GM12878 (cell line): ENCODE results near the gene TRMT10C. TPM values are rescaled to one million over a fixed set of nuclear protein-coding genes. Genes with fewer than 3 reads are reported as not detected.

Source experiments
- ATAC-seq: fragments of 200-7000 bp; cut with Tn5 transposase; 3 replicates; pipeline ENCODE4 v1.9.1; 2020; ENCODE audit warnings: mild to moderate bottlenecking, moderate library complexity
- BruUV-seq: library from RNA; stranded (reverse); fragments of 400-500 nt; replicated peaks from 2 replicates; lab custom pipeline; 2021; lab: Mats Ljungman, UMichigan
- CTCF ChIA-PET: fragments of 300-600 bp; sonication (Branson Sonifier 250); formaldehyde crosslinking; extraction: SDS; loops from one replicate; lab custom pipeline; 2021; ENCODE audit warnings: inconsistent platforms; lab: Yijun Ruan, JAX
- POLR2A ChIA-PET: fragments of 350-600 bp; formaldehyde crosslinking; extraction: SDS; loops from one replicate; lab custom pipeline; 2021; ENCODE audit warnings: inconsistent platforms; lab: Charles Lee
- RAD21 ChIA-PET: fragments of 300-600 bp; sonication (Branson Sonifier 250); formaldehyde crosslinking; loops from one replicate; lab custom pipeline; 2023; ENCODE audit warnings: antibody characterized with exemption; ENCODE audit not compliant: unreplicated experiment; lab: Charles Lee
- SMC1A ChIA-PET: fragments of 300-600 bp; sonication (Branson Sonifier 250); formaldehyde crosslinking; loops from one replicate; lab custom pipeline; 2023; ENCODE audit not compliant: unreplicated experiment, uncharacterized antibody; lab: Charles Lee
- DNase-seq: peaks from one replicate; pipeline ENCODE4 v3.0.0-alpha.2; 2011; ENCODE audit warnings: low read depth, low spot score
- FAIRE-seq: peaks from 3 replicates; lab custom pipeline; 2011; peaks lifted over from hg19 to GRCh38; lab: Jason Lieb, UNC
- H2AFZ ChIP-seq: 2 replicates; pipeline ENCODE4 v1.6.0; 2011; ENCODE audit warnings: low read depth, low read length, control low read depth; ENCODE audit not compliant: control insufficient read depth
- H3K27ac ChIP-seq: 2 replicates; pipeline ENCODE4 v1.5.1; 2011; ENCODE audit warnings: control low read depth; ENCODE audit not compliant: control insufficient read depth, insufficient read depth
- H3K27me3 ChIP-seq, 2 experiments: replicated peaks in 1 of 2; 2 replicates each; pipeline versions ENCODE4 v1.6.0 to v1.6.1; 2011; ENCODE audit warnings: low read length in 1 of 2; ENCODE audit not compliant: control insufficient read depth in 2 of 2, insufficient read depth in 2 of 2
- H3K36me3 ChIP-seq, 2 experiments: 2 replicates each; pipeline ENCODE4 v1.5.1; 2011; ENCODE audit warnings: low read length in 1 of 2; ENCODE audit not compliant: control insufficient read depth in 2 of 2, insufficient read depth in 2 of 2
- H3K4me1 ChIP-seq: 2 replicates; pipeline ENCODE4 v1.6.1; 2011; ENCODE audit warnings: mild to moderate bottlenecking, low read length, moderate library complexity, mixed read lengths; ENCODE audit not compliant: control insufficient read depth, insufficient read depth
- H3K4me2 ChIP-seq: 2 replicates; pipeline ENCODE4 v1.6.0; 2011; ENCODE audit warnings: control low read depth; ENCODE audit not compliant: control insufficient read depth, insufficient read depth
- H3K4me3 ChIP-seq: fragments of 200-600 bp; sonication (generic); 2 replicates; pipeline ENCODE4 v1.5.1; 2016
- H3K79me2 ChIP-seq: 2 replicates; pipeline ENCODE4 v1.6.0; 2011; ENCODE audit warnings: low read length; ENCODE audit not compliant: control insufficient read depth, insufficient read depth
- H3K9ac ChIP-seq: 2 replicates; pipeline ENCODE4 v1.8.0; 2011; ENCODE audit warnings: low read length, control low read depth, mixed read lengths; ENCODE audit not compliant: control insufficient read depth, insufficient read depth
- H3K9me3 ChIP-seq: replicated peaks from 3 replicates; pipeline ENCODE4 v1.5.1; 2011; ENCODE audit warnings: mild to moderate bottlenecking, low read length; ENCODE audit not compliant: control insufficient read depth, insufficient read depth
- H4K20me1 ChIP-seq: 2 replicates; pipeline ENCODE4 v1.6.0; 2011; ENCODE audit not compliant: control insufficient read depth, insufficient read depth
- ASH2L ChIP-seq: fragments of 300-600, 200-600 bp; sonication (generic); IDR thresholded peaks from 2 replicates; pipeline ENCODE4 v1.6.1; 2017; ENCODE audit warnings: low read depth, mild to moderate bottlenecking, borderline replicate concordance
- GATAD2B ChIP-seq: fragments of 450-650 bp; conservative IDR thresholded peaks from 2 replicates; pipeline ENCODE4 v1.6.1; 2017; ENCODE audit warnings: low read depth, mild to moderate bottlenecking, moderate library complexity
- IRF4 ChIP-seq: IDR thresholded peaks from 2 replicates; pipeline ENCODE4 v1.6.1; 2011; ENCODE audit warnings: low read depth, low read length
- MLLT1 ChIP-seq: fragments of 450-650 bp; IDR thresholded peaks from 2 replicates; pipeline ENCODE4 v1.6.1; 2016; ENCODE audit warnings: mild to moderate bottlenecking
- MTA3 ChIP-seq: IDR thresholded peaks from 2 replicates; pipeline ENCODE4 v1.6.1; 2012; ENCODE audit warnings: low read length, inconsistent platforms, borderline replicate concordance
- NR2F1 ChIP-seq: fragments of 450-650 bp; conservative IDR thresholded peaks from 2 replicates; pipeline ENCODE4 v1.6.1; 2017; ENCODE audit warnings: mild to moderate bottlenecking
- POU2F2 ChIP-seq: IDR thresholded peaks from 3 replicates; pipeline ENCODE4 v1.6.1; 2011; ENCODE audit warnings: low read depth, mild to moderate bottlenecking, low read length, borderline replicate concordance
- RBBP5 ChIP-seq: fragments of 200-600 bp; sonication (generic); conservative IDR thresholded peaks from 2 replicates; pipeline ENCODE4 v1.6.1; 2016
- SIX5 ChIP-seq: IDR thresholded peaks from 2 replicates; pipeline ENCODE4 v1.6.1; 2011; ENCODE audit warnings: mild to moderate bottlenecking, low read depth, low read length, moderate library complexity; ENCODE audit not compliant: severe bottlenecking
- SMAD5 ChIP-seq: IDR thresholded peaks from 2 replicates; pipeline ENCODE4 v1.6.1; 2016; ENCODE audit warnings: antibody characterized with exemption, low read depth
- SRF ChIP-seq, 2 experiments: IDR thresholded peaks; 2 replicates each; pipeline ENCODE4 v1.6.1; 2011; ENCODE audit warnings: low read depth in 2 of 2, low read length in 2 of 2, mild to moderate bottlenecking in 1 of 2, moderate library complexity in 1 of 2
- STAT1 ChIP-seq: fragments of 450-650 bp; conservative IDR thresholded peaks from 2 replicates; pipeline ENCODE4 v1.6.1; 2014; ENCODE audit warnings: antibody characterized with exemption, mild to moderate bottlenecking
- YBX1 ChIP-seq: fragments of 450-650 bp; IDR thresholded peaks from 2 replicates; pipeline ENCODE4 v1.6.1; 2016; ENCODE audit warnings: antibody characterized with exemption
- ZBTB11 ChIP-seq: fragments of 450-650 bp; formaldehyde crosslinking; IDR thresholded peaks from 2 replicates; pipeline ENCODE4 v1.5.0; 2022; ENCODE audit warnings: mild to moderate bottlenecking, missing genetic modification characterization
- ZNF24 ChIP-seq: fragments of 450-650 bp; IDR thresholded peaks from 2 replicates; pipeline ENCODE4 v1.6.1; 2017; ENCODE audit warnings: antibody characterized with exemption, mild to moderate bottlenecking
- WGBS: methylation state at CpG from one replicate; pipeline ENCODE4 v1.1.6; 2016; ENCODE audit warnings: low lambda C conversion rate; ENCODE audit not compliant: insufficient replicate concordance, insufficient coverage; ENCODE audit errors: missing lambda C conversion rate; 5-methylcytosine and 5-hydroxymethylcytosine counted together
- in situ Hi-C: fragments of 300-500 bp; cut with MboI; formaldehyde crosslinking; loops from 9 replicates; pipeline ENCODE4 v1.14.3; 2018; ENCODE audit warnings: mixed read lengths
- intact Hi-C: fragments of 100-400 bp; cut with micrococcal nuclease; formaldehyde crosslinking; loops from one replicate; pipeline ENCODE4 v1.14.2; 2022; ENCODE audit not compliant: unreplicated experiment
- polyA plus RNA-seq, 11 experiments: library from polyadenylated mRNA; depleted of rRNA in 4 of 11; unstranded in 6 of 11; stranded (reverse) in 5 of 11; fragments of >200 nt; fragmentation: Nextera tagmentation in 4 of 11; fragmentation: Illumina TruSeq in 1 of 11; extraction: Ambion mirVana in 4 of 11; extraction: Trizol in 1 of 11; gene quantifications; 1 replicate in 1 of 11; 2 replicates in 10 of 11; pipeline versions ENCODE4 v1.2.1 to v1.2.3, GENCODE V29; 2011 to 2016; ENCODE audit warnings: inconsistent platforms in 2 of 11, missing spikeins in 2 of 11, low read depth in 1 of 11
- total RNA-seq, 4 experiments: library from RNA; depleted of rRNA in 3 of 4; stranded (reverse); fragments of >200 nt in 3 of 4; fragmentation: Illumina TruSeq in 1 of 4; extraction: Trizol in 1 of 4; gene quantifications; 2 replicates each; pipeline versions ENCODE4 v1.2.1 to v1.2.3, GENCODE V29; 2013 to 2021

The TRMT10C gene
- total and polyA plus RNA-seq, 10 of the 15 experiments (the other 5 are each of a cell fraction or from before 2014, with no cell fraction given), result 33.0 to 82.1 (median 47.1) TPM

GRCh38 chr3:101521211-101521701 lies 40.4 kb upstream of the TRMT10C start:
- in situ Hi-C loops, result no loop called here
- Histone ChIP-seq H4K20me1 (no peaks in the 10 kb centered on the region), H3K79me2 (no peaks in the 10 kb centered on the region), H3K9me3 (no peaks in the 10 kb centered on the region), H3K27ac (no peak overlapping the region), H3K9ac (no peak overlapping the region), H3K4me1 (peaks cover 8% of the 10 kb centered on the region; the same call in 1 of the 2 replicates), H3K27me3 (no peaks in the 10 kb centered on the region), H3K36me3 (no peaks in the 10 kb centered on the region), H3K4me2 (no peak overlapping the region), H2AFZ (no peak overlapping the region), H3K4me3 (no peak overlapping the region)
- POLR2A ChIA-PET, result interaction anchor here (0.6 kb wide), 1 partner anchor 87 kb away, joined by 4 read pairs; no protein-coding TSS in a partner anchor
- ATAC-seq (no peak), DNase-seq (no peak), FAIRE-seq (no peak)
- SMC1A ChIA-PET, result interaction anchor here (1.0 to 1.9 kb wide), 4 partner anchors 9 to 451 kb away, joined by 3 to 5 read pairs (median 4); no protein-coding TSS in a partner anchor
- CTCF ChIA-PET, result interaction anchor here (1.1 kb wide), 1 partner anchor 9 kb away, joined by 3 read pairs; no protein-coding TSS in a partner anchor
- intact Hi-C loops, result no loop called here
- whole genome bisulfite sequencing, result 98% methylated on average over 4 of the region's 4 CpGs
- RAD21 ChIA-PET, result no interaction called here
- no peak for TF ChIP-seq IRF4
- BruUV-seq, result no TSS peak

GRCh38 chr3:101527441-101527840 lies 34.2 kb upstream of the TRMT10C start:
- H3K4me2 ChIP-seq, result no peak overlapping the region
- no TSS peak for BruUV-seq
- WGBS, result 65% methylated on average over 4 of the region's 4 CpGs
- ATAC-seq, result no peak
- CTCF ChIA-PET, result no interaction called here
- H3K36me3 ChIP-seq, result no peaks in the 10 kb centered on the region
- no peak for DNase-seq
- H2AFZ ChIP-seq, result no peak overlapping the region
- in situ Hi-C loops (no loop called here), intact Hi-C loops (no loop called here)
- no peaks in the 10 kb centered on the region for H4K20me1 ChIP-seq
- H3K9ac ChIP-seq, result no peak overlapping the region
- SMC1A ChIA-PET, result no interaction called here
- H3K79me2 ChIP-seq, result no peaks in the 10 kb centered on the region
- RAD21 ChIA-PET, result no interaction called here
- H3K4me3 ChIP-seq, result no peak overlapping the region
- H3K4me1 ChIP-seq, result no peaks in the 10 kb centered on the region
- no peak for FAIRE-seq
- H3K27me3 ChIP-seq, result no peaks in the 10 kb centered on the region
- H3K27ac ChIP-seq, result no peak overlapping the region
- no peaks in the 10 kb centered on the region for H3K9me3 ChIP-seq
- POLR2A ChIA-PET, result no interaction called here
- TF ChIP-seq YBX1 (no peak), RBBP5 (no peak), STAT1 (no peak), MLLT1 (no peak), GATAD2B (no peak), ASH2L (no peak), MTA3 (no peak), SRF (IDR thresholded peaks at IDR 0.05; ENCODE audit: low read depth in 2 of 2, low read length in 2 of 2) (no peak), POU2F2 (no peak), ZBTB11 (CRISPR knock-in tag) (no peak), SMAD5 (no peak), SIX5 (no peak), ZNF24 (no peak), NR2F1 (no peak)
